ENCODE results near the gene TOX2. TPM values are rescaled to one million over a fixed set of nuclear protein-coding genes. Genes with fewer than 3 reads are reported as not detected.

Gene TOX2
- total RNA-seq, 1 experiment from 2014 or later: 1.8 TPM

- H3K9me3 ChIP-seq (ENCODE audit: low read length): no peaks in the 10 kb centered on the region
- no peaks in the 10 kb centered on the region for H3K9me2 ChIP-seq (replicated peaks; ENCODE audit: low read length)
- no peaks in the 10 kb centered on the region for H3K27me3 ChIP-seq (ENCODE audit: low read length)
- BruUV-seq (replicated peaks): no TSS peak
- no peak overlapping the region for H3K4me3 ChIP-seq (ENCODE audit: low read length)
- POLR2A ChIA-PET (ENCODE audit: unreplicated experiment): interaction anchor here (0.6 kb wide), 1 partner anchor 99 kb away, joined by 3 read pairs; no protein-coding TSS in a partner anchor
- intact Hi-C loops (cut with micrococcal nuclease): loop anchor here (10.0 kb wide), 1 partner anchor 200 kb away; the partner anchor contains the start of gene FITM2
- H3K79me2 ChIP-seq (ENCODE audit: low read length): no peaks in the 10 kb centered on the region
- ATAC-seq (no peak), DNase-seq (no peak)
- no peaks in the 10 kb centered on the region for H3F3A ChIP-seq (ENCODE audit: low read length, unreplicated experiment)
- H3K36me3 ChIP-seq (ENCODE audit: low read depth, low read length): no peaks in the 10 kb centered on the region
- no peak for TF ChIP-seq CTCF (conservative IDR thresholded peaks at IDR 0.05; ENCODE audit: low read depth, low read length)
- TF ChIP-seq EZH2 (IDR thresholded peaks at IDR 0.05; ENCODE audit: low read length, unreplicated experiment): no peak
- no peak for TF ChIP-seq EZH2phosphoT487 (IDR thresholded peaks at IDR 0.05; ENCODE audit: borderline replicate concordance, low read length)
- no peaks in the 10 kb centered on the region for H4K20me1 ChIP-seq (ENCODE audit: low read length)
- no peak overlapping the region for H3K27ac ChIP-seq (ENCODE audit: low read length)
- H3K9ac ChIP-seq (ENCODE audit: low read length): no peak overlapping the region
- H3K4me2 ChIP-seq (ENCODE audit: low read length): no peak overlapping the region
- no peak overlapping the region for H2AFZ ChIP-seq (ENCODE audit: low read length)
- CTCF ChIA-PET: interaction anchor here (2.2 kb wide), 1 partner anchor 75 kb away, joined by 9 read pairs; no protein-coding TSS in a partner anchor
- H3K4me1 ChIP-seq (ENCODE audit: insufficient read depth, low read length): peaks cover 11% of the 10 kb centered on the region; the same call in 1 of the 2 replicates
Measured at GRCh38 chr20:44115181-44115580, 200.5 kb downstream of the TOX2 start.

DNA sequence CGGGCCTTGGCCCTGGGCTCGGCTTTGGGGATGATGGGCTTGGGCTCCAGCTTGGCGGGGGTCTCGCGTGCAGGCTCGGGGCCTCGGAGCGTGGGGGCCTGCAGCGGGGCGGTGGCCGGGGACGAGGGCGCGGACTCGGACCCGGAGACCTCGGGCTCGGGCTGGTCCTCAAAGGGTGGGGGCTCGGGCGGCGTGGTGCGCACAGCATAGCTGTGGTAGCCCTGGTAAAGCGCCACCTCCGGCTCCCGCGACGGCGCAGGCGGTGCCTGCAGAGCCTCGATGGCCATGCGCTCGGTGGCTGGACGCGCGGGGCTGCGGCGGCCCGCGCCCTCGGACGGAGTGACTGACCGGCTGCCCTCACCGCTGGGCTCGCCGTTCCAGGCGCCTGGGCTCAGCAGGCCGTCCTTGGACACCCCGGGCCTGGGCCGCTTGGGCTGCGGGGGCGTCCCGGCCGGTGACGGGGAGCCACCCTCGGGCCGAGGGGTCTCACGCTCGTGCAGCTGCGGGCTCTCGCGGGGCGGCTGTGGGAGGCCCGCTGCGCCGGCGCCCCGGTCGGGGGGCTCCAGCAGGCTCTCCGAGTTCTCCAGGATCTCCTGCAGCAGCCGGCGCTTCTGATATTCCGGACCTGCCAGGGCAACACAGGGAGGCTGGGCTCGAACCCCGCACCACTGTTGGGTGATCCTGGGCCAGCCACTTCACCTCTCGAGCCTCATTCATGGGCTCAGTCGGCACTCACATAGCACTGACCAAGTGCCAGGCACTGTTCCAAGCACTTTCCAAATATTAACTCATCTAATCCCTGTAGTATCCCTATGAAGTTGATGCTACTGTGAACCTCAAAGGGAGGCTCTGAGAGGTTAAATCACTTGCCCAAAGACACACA is 201.4 kb downstream of the TOX2 start:
- no TSS peak for BruUV-seq (replicated peaks)
- Histone ChIP-seq H3F3A (ENCODE audit: low read length, unreplicated experiment) (no peaks in the 10 kb centered on the region), H3K4me1 (ENCODE audit: insufficient read depth, low read length) (peaks cover 11% of the 10 kb centered on the region; the same call in 1 of the 2 replicates), H3K27me3 (ENCODE audit: low read length) (no peaks in the 10 kb centered on the region), H3K79me2 (ENCODE audit: low read length) (no peaks in the 10 kb centered on the region), H3K9ac (ENCODE audit: low read length) (no peak overlapping the region), H3K9me2 (replicated peaks; ENCODE audit: low read length) (no peaks in the 10 kb centered on the region), H2AFZ (ENCODE audit: low read length) (peak overlapping the region; percentile 70), H3K9me3 (ENCODE audit: low read length) (no peaks in the 10 kb centered on the region), H3K36me3 (ENCODE audit: low read depth, low read length) (no peaks in the 10 kb centered on the region), H4K20me1 (ENCODE audit: low read length) (no peaks in the 10 kb centered on the region), H3K4me3 (ENCODE audit: low read length) (no peak overlapping the region), H3K27ac (ENCODE audit: low read length) (no peak overlapping the region), H3K4me2 (ENCODE audit: low read length) (peak overlapping the region; percentile 17; the same call in 1 of the 2 replicates)
- ATAC-seq (peak; percentile 16; the same call in 1 of the 2 replicates), DNase-seq (no peak)
- TF ChIP-seq EZH2phosphoT487 (IDR thresholded peaks at IDR 0.05; ENCODE audit: borderline replicate concordance, low read length): no peak
- TF ChIP-seq CTCF (conservative IDR thresholded peaks at IDR 0.05; ENCODE audit: low read depth, low read length): no peak
- no peak for TF ChIP-seq EZH2 (IDR thresholded peaks at IDR 0.05; ENCODE audit: low read length, unreplicated experiment)
- ChIA-PET CTCF (interaction anchor here (0.5 to 2.6 kb wide), 8 partner anchors 15 to 532 kb away, joined by 3 to 85 read pairs (median 5); no protein-coding TSS in a partner anchor), POLR2A (ENCODE audit: unreplicated experiment) (interaction anchor here (0.6 kb wide), 2 partner anchors 98 to 191 kb away, joined by 3 read pairs; no protein-coding TSS in a partner anchor)
- intact Hi-C loops (cut with micrococcal nuclease): loop anchor here (1.0 to 10.0 kb wide), 4 partner anchors 50 to 265 kb away; partner anchors contain the start of gene FITM2

All from PC-3 (cell line).